ENCODE data around the gene LRRC3. TPM values are rescaled to one million over a fixed set of nuclear protein-coding genes. Genes with fewer than 3 reads are reported as not detected.

Gene LRRC3
- total RNA-seq, 2 donors from 2014 or later: 0.45 to 0.88 TPM

DNA sequence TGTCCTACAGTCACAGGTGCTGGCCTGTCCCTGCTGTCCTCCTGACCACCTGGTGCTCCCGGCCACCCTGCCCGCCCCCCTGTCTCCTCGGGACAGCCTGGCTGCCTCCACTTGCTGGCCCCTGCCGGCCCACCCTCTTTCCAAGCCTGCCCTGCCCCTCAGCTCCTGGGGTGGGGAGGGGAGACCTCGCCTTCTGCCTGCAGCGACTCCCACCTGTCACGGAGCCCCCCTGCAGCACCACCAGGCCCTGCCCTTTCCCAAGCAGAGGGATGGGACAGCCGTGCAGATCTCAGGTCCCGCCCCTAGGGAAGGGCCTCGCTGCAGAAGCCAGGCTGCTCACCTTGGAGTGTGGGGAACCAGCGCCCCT lies 7.5 kb downstream of the LRRC3 start:
- Mint-ChIP-seq H3K27me3 (peaks cover 0 to 3% of the 10 kb centered on the region in 2 donors), H3K4me3 (no peak overlapping the region), H3K4me1 (ENCODE audit: low read depth in 2 of 2) (no peaks in the 10 kb centered on the region), H3K9me3 (no peaks in the 10 kb centered on the region), H3K27ac (no peak overlapping the region), H3K36me3 (no peaks in the 10 kb centered on the region)
- ATAC-seq (no peak), DNase-seq (ENCODE audit: low spot score) (no peak)

DNA sequence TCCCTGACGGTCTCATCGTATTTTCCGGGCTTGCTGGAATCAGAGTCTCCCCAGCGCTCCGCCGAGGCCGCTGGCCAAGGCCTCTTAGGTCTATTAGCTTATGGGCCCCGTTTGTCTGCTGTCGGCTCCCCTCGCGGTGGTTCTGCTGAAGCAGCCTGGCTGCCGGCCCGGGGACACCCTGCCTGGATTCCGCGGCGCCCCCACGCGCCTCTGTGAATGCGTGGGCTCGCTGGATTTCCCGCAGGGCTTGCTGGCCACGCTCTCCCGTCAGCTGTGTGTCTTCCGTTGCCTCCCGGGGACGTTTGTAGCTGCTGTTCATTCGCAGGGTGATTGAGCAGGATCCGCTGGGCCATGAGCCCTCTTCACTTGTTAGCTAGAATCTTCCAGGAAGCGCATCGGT lies 8.4 kb downstream of the LRRC3 start:
- no peaks in the 10 kb centered on the region for H3K36me3 Mint-ChIP-seq
- H3K27ac Mint-ChIP-seq: no peak overlapping the region
- no peaks in the 10 kb centered on the region for H3K9me3 Mint-ChIP-seq
- H3K4me3 Mint-ChIP-seq: no peak overlapping the region
- DNase-seq (ENCODE audit: low spot score) (no peak), ATAC-seq (no peak)
- no peaks in the 10 kb centered on the region for H3K4me1 Mint-ChIP-seq (ENCODE audit: low read depth in 2 of 2)
- peaks cover 0 to 3% of the 10 kb centered on the region in 2 donors for H3K27me3 Mint-ChIP-seq

DNA sequence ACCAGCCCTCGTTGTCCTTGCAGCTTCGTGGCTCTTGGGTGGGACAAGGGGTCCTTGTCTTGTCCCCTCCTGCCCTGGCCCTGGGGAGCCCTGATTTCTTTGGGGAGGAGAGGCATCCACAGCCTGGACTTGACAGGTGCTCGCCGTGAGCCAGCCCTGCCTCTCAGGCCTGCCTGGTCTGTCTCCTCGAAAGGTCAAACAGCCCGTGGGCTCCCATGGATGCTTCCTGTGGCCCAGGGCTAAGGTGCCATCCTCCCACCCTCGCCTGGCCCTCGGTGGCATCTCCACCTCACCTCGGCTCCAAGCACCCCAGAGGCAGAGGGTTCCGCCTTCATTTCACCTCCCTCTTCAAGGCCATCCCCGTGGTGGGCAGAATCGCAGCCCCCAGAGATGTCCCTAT lies 9.0 kb downstream of the LRRC3 start:
- H3K9me3 Mint-ChIP-seq: no peaks in the 10 kb centered on the region
- peaks cover 0 to 3% of the 10 kb centered on the region in 2 donors for H3K27me3 Mint-ChIP-seq
- H3K27ac Mint-ChIP-seq: no peak overlapping the region
- DNase-seq (ENCODE audit: low spot score) (no peak), ATAC-seq (no peak)
- no peak overlapping the region for H3K4me3 Mint-ChIP-seq
- H3K36me3 Mint-ChIP-seq: no peaks in the 10 kb centered on the region
- H3K4me1 Mint-ChIP-seq (ENCODE audit: low read depth in 2 of 2): no peaks in the 10 kb centered on the region

DNA sequence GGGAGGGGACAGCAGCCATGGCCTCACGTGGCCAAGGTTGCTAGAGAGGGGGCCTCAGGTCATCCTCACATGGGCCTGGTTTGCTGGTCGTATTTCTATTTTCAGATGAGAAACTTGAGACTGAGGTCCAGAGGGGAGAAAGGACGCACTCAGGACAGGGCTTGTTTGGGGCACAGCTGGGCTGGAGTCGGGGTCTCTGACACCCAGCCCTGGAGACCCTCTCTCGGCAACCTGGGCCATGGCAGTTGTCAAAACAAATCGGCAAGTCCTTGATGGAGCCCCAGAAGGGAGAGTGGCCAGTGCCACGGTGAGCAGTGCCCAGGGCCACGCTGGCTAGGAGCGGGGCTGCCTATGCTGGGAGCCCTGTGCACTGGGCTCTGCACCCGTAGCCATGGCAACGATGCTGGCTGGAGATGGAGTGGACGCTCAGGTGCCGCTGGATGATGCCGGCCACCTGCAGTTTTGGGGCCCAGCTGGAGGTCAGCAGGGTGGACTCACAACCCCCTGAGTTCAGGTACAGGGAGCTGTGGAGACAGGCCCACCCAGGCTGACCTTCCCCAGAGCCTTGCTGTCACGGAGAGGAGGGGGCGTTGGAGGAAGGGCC lies 11.1 kb downstream of the LRRC3 start:
- no peak for ATAC-seq
- Mint-ChIP-seq H3K27me3 (peaks cover 3 to 6% of the 10 kb centered on the region in 2 donors), H3K4me1 (ENCODE audit: low read depth in 2 of 2) (no peaks in the 10 kb centered on the region), H3K36me3 (no peaks in the 10 kb centered on the region), H3K9me3 (no peaks in the 10 kb centered on the region), H3K4me3 (no peak overlapping the region), H3K27ac (no peak overlapping the region)
- DNase-seq (ENCODE audit: low spot score): no peak

DNA sequence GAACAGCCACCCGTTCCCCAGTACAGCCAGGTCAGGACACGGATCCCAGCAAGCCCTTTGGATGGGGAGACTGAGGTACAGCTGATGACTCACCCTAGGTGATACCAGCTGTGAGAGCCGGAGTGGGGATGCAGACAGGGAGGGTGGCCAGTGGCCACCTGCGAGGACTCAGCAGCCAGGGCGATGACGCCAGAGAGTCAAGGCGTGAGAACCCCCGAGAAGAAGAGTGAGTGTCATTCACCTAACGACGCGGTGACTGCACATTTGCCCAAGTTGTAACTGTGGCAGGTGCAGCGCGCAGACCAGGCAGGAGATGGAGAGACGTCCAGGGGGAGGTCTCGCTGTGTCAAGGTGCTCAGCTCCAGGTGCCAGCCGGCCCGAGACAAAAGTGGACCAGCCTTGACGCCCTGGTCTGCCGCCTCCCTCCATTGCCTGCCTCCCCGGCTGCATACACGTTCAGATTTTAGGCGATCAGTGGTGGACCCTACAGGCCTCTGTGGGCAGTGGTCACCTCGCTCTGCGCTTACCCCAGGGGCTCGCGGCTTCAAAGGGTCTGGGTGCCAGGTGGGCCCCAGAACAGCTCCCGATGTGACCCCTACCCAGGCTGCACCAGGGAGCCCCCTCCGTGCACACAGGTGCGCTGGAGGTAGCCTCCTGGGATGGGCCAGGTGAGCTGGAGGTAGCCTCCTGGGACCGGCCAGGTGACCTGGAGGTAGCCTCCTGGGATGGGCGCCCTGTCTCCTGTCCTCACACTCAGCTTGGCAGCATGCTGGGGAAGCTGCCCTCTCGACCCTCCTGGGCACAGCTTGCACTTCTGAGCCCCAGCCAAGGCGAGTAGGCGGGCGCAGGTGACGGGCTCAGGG lies 11.9 kb downstream of the LRRC3 start:
- H3K27ac Mint-ChIP-seq: no peak overlapping the region
- peaks cover 4 to 6% of the 10 kb centered on the region in 2 donors for H3K27me3 Mint-ChIP-seq
- H3K4me3 Mint-ChIP-seq: no peak overlapping the region
- DNase-seq (ENCODE audit: low spot score) (no peak), ATAC-seq (peak in 1 of 2 donors; percentile 37)
- no peaks in the 10 kb centered on the region for H3K36me3 Mint-ChIP-seq
- no peaks in the 10 kb centered on the region for H3K4me1 Mint-ChIP-seq (ENCODE audit: low read depth in 2 of 2)
- no peaks in the 10 kb centered on the region for H3K9me3 Mint-ChIP-seq

GRCh38 chr21:44467859-44468195 lies 12.5 kb downstream of the LRRC3 start:
- peaks cover 5 to 6% of the 10 kb centered on the region in 2 donors for H3K27me3 Mint-ChIP-seq
- H3K9me3 Mint-ChIP-seq: no peaks in the 10 kb centered on the region
- no peak for DNase-seq (ENCODE audit: low spot score)
- H3K4me3 Mint-ChIP-seq: no peak overlapping the region
- no peak for ATAC-seq
- no peak overlapping the region for H3K27ac Mint-ChIP-seq
- H3K4me1 Mint-ChIP-seq (ENCODE audit: low read depth in 2 of 2): no peaks in the 10 kb centered on the region
- no peaks in the 10 kb centered on the region for H3K36me3 Mint-ChIP-seq

- Mint-ChIP-seq H3K27ac (no peak overlapping the region), H3K36me3 (no peaks in the 10 kb centered on the region), H3K27me3 (peaks cover 2 to 6% of the 10 kb centered on the region in 2 donors), H3K4me1 (ENCODE audit: low read depth in 2 of 2) (no peaks in the 10 kb centered on the region), H3K9me3 (no peaks in the 10 kb centered on the region), H3K4me3 (no peak overlapping the region)
- DNase-seq (ENCODE audit: low spot score) (no peak), ATAC-seq (no peak)
Observed at GRCh38 chr21:44471341-44471740, 16.0 kb downstream of the LRRC3 start.

GRCh38 chr21:44471996-44472395 lies 16.7 kb downstream of the LRRC3 start:
- DNase-seq (ENCODE audit: low spot score) (no peak), ATAC-seq (no peak)
- Mint-ChIP-seq H3K27me3 (peaks cover 2 to 6% of the 10 kb centered on the region in 2 donors), H3K9me3 (no peaks in the 10 kb centered on the region), H3K27ac (no peak overlapping the region), H3K4me3 (no peak overlapping the region), H3K4me1 (ENCODE audit: low read depth in 2 of 2) (no peaks in the 10 kb centered on the region), H3K36me3 (no peaks in the 10 kb centered on the region)

GRCh38 chr21:44473915-44474555 lies 18.7 kb downstream of the LRRC3 start:
- peaks cover 5 to 6% of the 10 kb centered on the region in 2 donors for H3K27me3 Mint-ChIP-seq
- DNase-seq (ENCODE audit: low spot score) (no peak), ATAC-seq (no peak)
- no peak overlapping the region for H3K4me3 Mint-ChIP-seq
- peaks cover 3 to 4% of the 10 kb centered on the region in 2 donors for H3K4me1 Mint-ChIP-seq (ENCODE audit: low read depth in 2 of 2)
- no peaks in the 10 kb centered on the region for H3K9me3 Mint-ChIP-seq
- H3K27ac Mint-ChIP-seq: no peak overlapping the region
- no peaks in the 10 kb centered on the region for H3K36me3 Mint-ChIP-seq

GRCh38 chr21:44475266-44475845 lies 20.0 kb downstream of the LRRC3 start:
- Mint-ChIP-seq H3K4me3 (no peak overlapping the region), H3K27ac (no peak overlapping the region)

GRCh38 chr21:44477131-44477530 lies 21.8 kb downstream of the LRRC3 start:
- Mint-ChIP-seq H3K4me1 (ENCODE audit: low read depth in 2 of 2) (peaks cover 5 to 6% of the 10 kb centered on the region in 2 donors), H3K27ac (no peak overlapping the region), H3K9me3 (no peaks in the 10 kb centered on the region), H3K27me3 (peaks cover 0 to 8% of the 10 kb centered on the region in 2 donors), H3K4me3 (no peak overlapping the region), H3K36me3 (no peaks in the 10 kb centered on the region)
- no peak for DNase-seq (ENCODE audit: low spot score)
- no peak for ATAC-seq

More at GRCh38 chr21:44475266-44475845, 20.0 kb downstream of the LRRC3 start:
- Mint-ChIP-seq H3K4me1 (ENCODE audit: low read depth in 2 of 2) (peaks cover 5 to 6% of the 10 kb centered on the region in 2 donors), H3K36me3 (no peaks in the 10 kb centered on the region), H3K27me3 (peaks cover 0 to 5% of the 10 kb centered on the region in 2 donors), H3K9me3 (no peaks in the 10 kb centered on the region)
- DNase-seq (ENCODE audit: low spot score) (no peak), ATAC-seq (no peak)

DNA sequence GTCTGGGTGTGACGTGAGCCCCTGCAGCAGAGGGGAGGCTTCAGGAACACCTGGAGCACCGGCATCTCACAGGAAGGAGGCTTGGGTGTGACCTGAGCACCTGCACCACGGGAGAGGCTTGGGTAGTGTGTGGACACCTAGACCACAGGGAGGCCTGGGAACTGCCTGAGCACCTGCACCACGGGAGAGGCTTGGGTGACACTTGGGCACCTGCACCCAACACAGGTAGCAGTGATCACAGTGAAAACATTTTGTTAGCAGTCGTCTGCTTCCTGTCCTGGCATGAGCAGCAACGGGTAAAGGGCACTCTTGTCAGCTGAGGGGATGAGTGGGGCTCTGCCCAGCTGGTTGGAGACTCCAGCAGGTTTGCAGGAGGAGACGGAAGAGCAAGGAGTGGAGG lies 22.4 kb downstream of the LRRC3 start:
- H3K36me3 Mint-ChIP-seq: no peaks in the 10 kb centered on the region
- no peak for ATAC-seq
- DNase-seq (ENCODE audit: low spot score): no peak
- H3K9me3 Mint-ChIP-seq: no peaks in the 10 kb centered on the region
- H3K4me3 Mint-ChIP-seq: no peak overlapping the region
- peaks cover 5 to 6% of the 10 kb centered on the region in 2 donors for H3K4me1 Mint-ChIP-seq (ENCODE audit: low read depth in 2 of 2)
- no peak overlapping the region for H3K27ac Mint-ChIP-seq
- H3K27me3 Mint-ChIP-seq: peaks cover 0 to 8% of the 10 kb centered on the region in 2 donors

DNA sequence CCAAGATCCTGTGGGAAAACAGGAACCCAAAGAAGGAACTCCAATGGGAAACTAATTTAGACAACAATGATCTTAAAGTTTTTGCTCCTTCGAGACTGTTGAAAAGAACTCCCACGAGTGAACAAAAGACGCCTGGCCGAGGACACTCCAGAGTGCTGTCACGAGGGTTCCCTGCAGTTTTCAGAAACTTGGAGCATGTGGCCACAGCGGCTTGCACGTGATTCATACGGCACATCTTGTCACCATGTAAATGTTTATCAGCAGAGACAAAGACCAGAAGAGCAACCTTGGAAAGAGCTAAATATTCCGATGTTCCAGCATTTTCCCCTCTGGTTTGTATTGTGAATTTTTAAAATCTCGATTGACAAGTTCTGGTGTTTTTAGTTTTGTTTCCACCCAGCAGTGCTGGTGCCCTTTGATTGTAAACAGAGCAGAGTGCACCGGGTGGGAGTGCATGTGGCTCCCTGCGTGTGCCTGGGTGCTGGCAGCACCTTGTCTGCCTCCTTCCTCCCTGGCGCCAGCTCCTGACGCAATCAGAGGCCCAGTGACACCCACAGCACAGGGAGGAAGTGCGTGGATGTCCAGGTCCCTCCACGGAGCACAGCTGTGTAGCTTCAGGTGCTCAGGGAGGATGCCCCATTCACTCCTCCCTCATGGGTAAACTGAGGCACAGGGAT lies 23.0 kb downstream of the LRRC3 start:
- peak overlapping the region in 1 of 2 donors; percentile 39 for H3K27ac Mint-ChIP-seq
- H3K27me3 Mint-ChIP-seq: peaks cover 0 to 8% of the 10 kb centered on the region in 2 donors
- H3K36me3 Mint-ChIP-seq: no peaks in the 10 kb centered on the region
- ATAC-seq (no peak), DNase-seq (ENCODE audit: low spot score) (no peak)
- H3K9me3 Mint-ChIP-seq: no peaks in the 10 kb centered on the region
- peaks cover 5 to 6% of the 10 kb centered on the region in 2 donors for H3K4me1 Mint-ChIP-seq (ENCODE audit: low read depth in 2 of 2)
- no peak overlapping the region for H3K4me3 Mint-ChIP-seq
